Measurements from ENCODE around the gene VAPB.

DNA sequence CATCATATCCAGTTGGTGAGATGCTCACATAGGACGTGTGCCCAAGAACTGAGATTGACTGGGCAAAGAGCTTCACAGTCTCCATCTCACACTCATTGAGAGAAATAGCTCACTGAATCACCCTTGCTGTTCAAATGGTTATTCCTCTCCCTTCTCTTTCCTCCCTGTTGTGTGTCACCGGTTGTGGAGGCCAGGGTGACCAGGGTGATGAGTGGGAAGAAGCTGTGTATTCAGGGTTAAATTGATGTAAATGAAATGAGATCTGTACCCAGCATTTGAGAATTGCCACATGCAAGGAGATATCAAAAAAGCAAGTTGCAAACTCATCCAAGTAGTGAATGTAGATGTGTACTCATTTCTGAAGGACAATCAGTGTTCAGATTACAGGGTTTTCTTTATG lies 36.6 kb upstream of the VAPB start:
- TF ChIP-seq, protein P1, sequence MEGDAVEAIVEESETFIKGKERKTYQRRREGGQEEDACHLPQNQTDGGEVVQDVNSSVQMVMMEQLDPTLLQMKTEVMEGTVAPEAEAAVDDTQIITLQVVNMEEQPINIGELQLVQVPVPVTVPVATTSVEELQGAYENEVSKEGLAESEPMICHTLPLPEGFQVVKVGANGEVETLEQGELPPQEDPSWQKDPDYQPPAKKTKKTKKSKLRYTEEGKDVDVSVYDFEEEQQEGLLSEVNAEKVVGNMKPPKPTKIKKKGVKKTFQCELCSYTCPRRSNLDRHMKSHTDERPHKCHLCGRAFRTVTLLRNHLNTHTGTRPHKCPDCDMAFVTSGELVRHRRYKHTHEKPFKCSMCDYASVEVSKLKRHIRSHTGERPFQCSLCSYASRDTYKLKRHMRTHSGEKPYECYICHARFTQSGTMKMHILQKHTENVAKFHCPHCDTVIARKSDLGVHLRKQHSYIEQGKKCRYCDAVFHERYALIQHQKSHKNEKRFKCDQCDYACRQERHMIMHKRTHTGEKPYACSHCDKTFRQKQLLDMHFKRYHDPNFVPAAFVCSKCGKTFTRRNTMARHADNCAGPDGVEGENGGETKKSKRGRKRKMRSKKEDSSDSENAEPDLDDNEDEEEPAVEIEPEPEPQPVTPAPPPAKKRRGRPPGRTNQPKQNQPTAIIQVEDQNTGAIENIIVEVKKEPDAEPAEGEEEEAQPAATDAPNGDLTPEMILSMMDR (IDR thresholded peaks at IDR 0.05), result no peak
- TF ChIP-seq POLR2A (IDR thresholded peaks at IDR 0.05), result no peak
